ENCODE results near the gene CFAP54.
A peak's percentile ranks its signal among the peaks of the same experiment; 100 is the strongest.

The CFAP54 gene

GRCh38 chr12:96907671-96908422 is 418.5 kb downstream of the CFAP54 start:
- TF ChIP-seq, protein P1, sequence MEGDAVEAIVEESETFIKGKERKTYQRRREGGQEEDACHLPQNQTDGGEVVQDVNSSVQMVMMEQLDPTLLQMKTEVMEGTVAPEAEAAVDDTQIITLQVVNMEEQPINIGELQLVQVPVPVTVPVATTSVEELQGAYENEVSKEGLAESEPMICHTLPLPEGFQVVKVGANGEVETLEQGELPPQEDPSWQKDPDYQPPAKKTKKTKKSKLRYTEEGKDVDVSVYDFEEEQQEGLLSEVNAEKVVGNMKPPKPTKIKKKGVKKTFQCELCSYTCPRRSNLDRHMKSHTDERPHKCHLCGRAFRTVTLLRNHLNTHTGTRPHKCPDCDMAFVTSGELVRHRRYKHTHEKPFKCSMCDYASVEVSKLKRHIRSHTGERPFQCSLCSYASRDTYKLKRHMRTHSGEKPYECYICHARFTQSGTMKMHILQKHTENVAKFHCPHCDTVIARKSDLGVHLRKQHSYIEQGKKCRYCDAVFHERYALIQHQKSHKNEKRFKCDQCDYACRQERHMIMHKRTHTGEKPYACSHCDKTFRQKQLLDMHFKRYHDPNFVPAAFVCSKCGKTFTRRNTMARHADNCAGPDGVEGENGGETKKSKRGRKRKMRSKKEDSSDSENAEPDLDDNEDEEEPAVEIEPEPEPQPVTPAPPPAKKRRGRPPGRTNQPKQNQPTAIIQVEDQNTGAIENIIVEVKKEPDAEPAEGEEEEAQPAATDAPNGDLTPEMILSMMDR (IDR thresholded peaks at IDR 0.05) = no peak
- Histone ChIP-seq H3K4me3 (peak overlapping the region; percentile 96), H3K27ac (peak overlapping the region; percentile 88 to 94)
- no peak for DNase-seq (ENCODE audit: low spot score)

DNA sequence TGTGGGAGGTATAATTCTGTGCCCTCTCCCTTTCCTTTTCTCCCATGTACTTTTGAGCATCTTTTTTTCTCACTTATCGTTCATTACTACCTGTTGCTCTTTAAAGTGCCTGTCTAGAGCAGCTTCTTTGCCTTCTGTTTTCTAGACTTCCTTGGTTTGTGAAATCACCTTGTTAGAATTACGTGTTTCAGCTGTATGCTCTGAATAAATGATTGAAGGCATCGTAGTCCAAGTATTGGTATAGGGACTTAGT is 419.0 kb downstream of the CFAP54 start:
- Histone ChIP-seq H3K27ac (no peak overlapping the region), H3K4me3 (peak overlapping the region; percentile 96)
- TF ChIP-seq, protein P1 (IDR thresholded peaks at IDR 0.05) = no peak
- DNase-seq (ENCODE audit: low spot score) = no peak

DNA sequence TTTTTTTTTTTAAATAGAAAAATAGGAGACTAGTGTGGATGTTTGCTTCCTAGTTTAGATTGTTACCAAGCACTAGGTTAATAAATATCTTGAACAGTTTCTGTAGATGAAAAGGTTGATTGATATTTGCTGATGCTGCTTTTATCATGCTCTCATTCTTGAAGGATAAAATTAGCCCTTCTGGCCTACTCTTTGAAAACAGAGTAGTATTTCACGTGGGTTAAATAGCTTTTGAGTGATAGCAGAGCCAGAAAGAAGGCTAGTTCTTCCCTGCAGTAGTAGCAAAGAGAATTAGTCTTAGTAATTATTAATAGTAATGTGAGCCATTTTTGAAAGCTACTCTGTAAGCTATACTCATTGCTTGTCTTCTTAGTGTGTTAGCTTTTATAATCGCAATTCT is 422.9 kb downstream of the CFAP54 start:
- no peak overlapping the region for H3K4me3 ChIP-seq
- H3K27ac ChIP-seq = no peak overlapping the region
- DNase-seq (ENCODE audit: low spot score) = no peak
- TF ChIP-seq, protein P1 (IDR thresholded peaks at IDR 0.05) = no peak

DNA sequence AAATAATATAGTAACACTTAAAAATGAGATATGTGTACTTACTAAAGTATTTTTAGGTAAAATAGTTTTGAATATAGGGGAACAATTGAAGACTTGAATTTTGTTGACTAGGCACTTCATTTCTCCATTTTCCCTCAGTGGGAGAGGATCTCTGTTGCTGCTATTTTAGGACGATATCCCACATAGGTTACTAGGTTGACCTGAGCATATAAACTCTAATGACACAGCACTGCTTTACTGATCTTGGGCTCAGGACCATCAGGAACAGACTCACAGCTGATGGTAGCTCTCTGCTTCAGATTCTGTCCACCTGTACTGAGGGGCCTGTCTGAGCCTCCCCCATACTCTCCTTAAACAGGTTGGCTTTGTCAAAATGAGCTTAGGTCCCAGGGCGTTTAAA is 423.6 kb downstream of the CFAP54 start:
- TF ChIP-seq, protein P1 (IDR thresholded peaks at IDR 0.05) = no peak
- DNase-seq (ENCODE audit: low spot score) = no peak
- H3K27ac ChIP-seq = no peak overlapping the region
- no peak overlapping the region for H3K4me3 ChIP-seq

DNA sequence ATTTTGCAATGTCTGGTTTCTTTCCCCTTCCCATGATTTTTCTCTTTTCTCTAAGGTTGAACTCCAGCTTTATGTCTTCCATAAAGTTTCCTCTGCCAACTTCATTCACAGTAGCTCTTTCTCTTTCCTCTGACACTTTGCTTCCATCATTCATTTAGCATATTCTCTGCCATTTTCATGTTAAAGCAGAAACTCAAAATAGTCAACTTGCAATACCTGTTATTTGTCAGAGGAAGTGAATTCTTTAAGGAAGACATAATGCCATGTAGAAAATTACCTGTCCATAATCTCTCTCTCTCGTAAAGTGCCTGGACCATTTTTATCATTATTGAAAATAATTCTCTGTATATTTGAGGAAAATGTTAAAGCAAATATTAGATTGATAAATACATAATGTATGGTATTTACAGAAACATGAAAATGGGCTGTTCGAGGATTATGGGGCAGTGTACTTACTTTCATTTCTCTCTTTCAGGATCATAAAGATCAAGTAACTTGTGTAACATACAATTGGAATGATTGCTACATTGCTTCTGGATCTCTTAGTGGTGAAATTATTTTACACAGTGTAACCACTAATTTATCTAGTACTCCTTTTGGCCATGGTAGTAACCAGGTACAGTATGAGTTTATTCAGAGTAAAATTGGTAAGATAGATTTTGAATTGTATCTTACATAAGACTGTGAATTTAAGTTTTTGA is 430.3 kb downstream of the CFAP54 start:
- DNase-seq (ENCODE audit: low spot score) = no peak
- TF ChIP-seq, protein P1 (IDR thresholded peaks at IDR 0.05) = no peak
- no peak overlapping the region for H3K4me3 ChIP-seq
- H3K27ac ChIP-seq = no peak overlapping the region
